Measurements from ENCODE around the gene OLFM2. TPM values are rescaled to one million over a fixed set of nuclear protein-coding genes. Genes with fewer than 3 reads are reported as not detected.

Gene OLFM2
- total and polyA plus RNA-seq, 4 donors, result 0.49 to 28.9 (median 2.3) TPM

GRCh38 chr19:9862938-9863337 lies 73.4 kb downstream of the OLFM2 start:
- no peak overlapping the region for H3K9ac ChIP-seq (ENCODE audit: low read depth in 1 of 2, low read length in 2 of 2)
- DNase-seq (ENCODE audit: low spot score), result no peak
- no peaks in the 10 kb centered on the region for H3K27me3 ChIP-seq (ENCODE audit: control insufficient read depth in 4 of 4, insufficient read depth in 4 of 4, low read length in 3 of 4)
- no peaks in the 10 kb centered on the region for H3K9me3 ChIP-seq (ENCODE audit: control insufficient read depth in 4 of 4, low read length in 3 of 4)
- H3K4me1 ChIP-seq (ENCODE audit: control insufficient read depth in 4 of 4, insufficient read depth in 4 of 4, low read length in 3 of 4), result no peaks in the 10 kb centered on the region
- H3K4me3 ChIP-seq (ENCODE audit: low read depth in 1 of 3, low read length in 3 of 3), result no peak overlapping the region
- WGBS, result 84% methylated on average over 4 of the region's 4 CpGs
- TF ChIP-seq FOXA1 (IDR thresholded peaks at IDR 0.05) (no peak), HNF4A (conservative IDR thresholded peaks at IDR 0.05) (no peak), SP1 (IDR thresholded peaks at IDR 0.05) (no peak), RAD21 (IDR thresholded peaks at IDR 0.05) (no peak), GABPA (IDR thresholded peaks at IDR 0.05 in 1 of 2, conservative IDR thresholded peaks at IDR 0.05 in 1 of 2) (no peak), REST (IDR thresholded peaks at IDR 0.05) (no peak), ZBTB33 (IDR thresholded peaks at IDR 0.05) (no peak)
- H3K27ac ChIP-seq (ENCODE audit: low read depth in 1 of 2, low read length in 2 of 2), result no peak overlapping the region
- H3K36me3 ChIP-seq (ENCODE audit: control insufficient read depth in 4 of 4, insufficient read depth in 3 of 4, low read depth in 1 of 4, low read length in 3 of 4), result no peaks in the 10 kb centered on the region

GRCh38 chr19:9861503-9861902 lies 74.8 kb downstream of the OLFM2 start:
- H3K4me3 ChIP-seq (ENCODE audit: low read depth in 1 of 3, low read length in 3 of 3), result no peak overlapping the region
- H3K9ac ChIP-seq (ENCODE audit: low read depth in 1 of 2, low read length in 2 of 2), result no peak overlapping the region
- TF ChIP-seq CTCF (IDR thresholded peaks at IDR 0.05; ENCODE audit: low read depth, low read length, missing input control), result no peak
- TF ChIP-seq TAF1 (conservative IDR thresholded peaks at IDR 0.05), result no peak
- TF ChIP-seq NR2F2 (IDR thresholded peaks at IDR 0.05), result no peak
- TF ChIP-seq HNF4A (conservative IDR thresholded peaks at IDR 0.05), result no peak
- no peak for TF ChIP-seq EGR1 (IDR thresholded peaks at IDR 0.05; ENCODE audit: low read depth in 2 of 2)
- TF ChIP-seq REST (IDR thresholded peaks at IDR 0.05), result no peak
- TF ChIP-seq RXRA (IDR thresholded peaks at IDR 0.05), result no peak
- no peak for TF ChIP-seq JUND (IDR thresholded peaks at IDR 0.05)
- TF ChIP-seq FOXA2 (IDR thresholded peaks at IDR 0.05), result no peak
- no peak for TF ChIP-seq HNF4G (IDR thresholded peaks at IDR 0.05)
- TF ChIP-seq SP1 (IDR thresholded peaks at IDR 0.05), result no peak
- no peak for TF ChIP-seq MAX (IDR thresholded peaks at IDR 0.05)
- no peak for TF ChIP-seq ZBTB33 (IDR thresholded peaks at IDR 0.05)
- no peak for TF ChIP-seq RAD21 (IDR thresholded peaks at IDR 0.05)
- no peak for TF ChIP-seq YY1 (IDR thresholded peaks at IDR 0.05)
- no peak for TF ChIP-seq FOXA1 (IDR thresholded peaks at IDR 0.05)
- no peak for TF ChIP-seq ATF3 (IDR thresholded peaks at IDR 0.05)
- TF ChIP-seq GABPA (IDR thresholded peaks at IDR 0.05 in 1 of 2, conservative IDR thresholded peaks at IDR 0.05 in 1 of 2), result no peak
- WGBS, result 96% methylated on average over 1 of the region's 1 CpG
- DNase-seq (ENCODE audit: low spot score), result no peak
- H3K36me3 ChIP-seq (ENCODE audit: control insufficient read depth in 4 of 4, insufficient read depth in 3 of 4, low read depth in 1 of 4, low read length in 3 of 4), result peaks cover 0 to 2% (median under 1%) of the 10 kb centered on the region in 4 donors
- no peak overlapping the region for H3K27ac ChIP-seq (ENCODE audit: low read depth in 1 of 2, low read length in 2 of 2)
- no peaks in the 10 kb centered on the region for H3K9me3 ChIP-seq (ENCODE audit: control insufficient read depth in 4 of 4, low read length in 3 of 4)
- H3K4me1 ChIP-seq (ENCODE audit: control insufficient read depth in 4 of 4, insufficient read depth in 4 of 4, low read length in 3 of 4), result no peaks in the 10 kb centered on the region
- H3K27me3 ChIP-seq (ENCODE audit: control insufficient read depth in 4 of 4, insufficient read depth in 4 of 4, low read length in 3 of 4), result no peaks in the 10 kb centered on the region
